Measurements from ENCODE around the gene FAM83G. TPM values are rescaled to one million over a fixed set of nuclear protein-coding genes. Genes with fewer than 3 reads are reported as not detected.
A peak's percentile ranks its signal among the peaks of the same experiment; 100 is the strongest.

The FAM83G gene
- total RNA-seq, 1 donor from 2014 or later = 1.6 TPM

DNA sequence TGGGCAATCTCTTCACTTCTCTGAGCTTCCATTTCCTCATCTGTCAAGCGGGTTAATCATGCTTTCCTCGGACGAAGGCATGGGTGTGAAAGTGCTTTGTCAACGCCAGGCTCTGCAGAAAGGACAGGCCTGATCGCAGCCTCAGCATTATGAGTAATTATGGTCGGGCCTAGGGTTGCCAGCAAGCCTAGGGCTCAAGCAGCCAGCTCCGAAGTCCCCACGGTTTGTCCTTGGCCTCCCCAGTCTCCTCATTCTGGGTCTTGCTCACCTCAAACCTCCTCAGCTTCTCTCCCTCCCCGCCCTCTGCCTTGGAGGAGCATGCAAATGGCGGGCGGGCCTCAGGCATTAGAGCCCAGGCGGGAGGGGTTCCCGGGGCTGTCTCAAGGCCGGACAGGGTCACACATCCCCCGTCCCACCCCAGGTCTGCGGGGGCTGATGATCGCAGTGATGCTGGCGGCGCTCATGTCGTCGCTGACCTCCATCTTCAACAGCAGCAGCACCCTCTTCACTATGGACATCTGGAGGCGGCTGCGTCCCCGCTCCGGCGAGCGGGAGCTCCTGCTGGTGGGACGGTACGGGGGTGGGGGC lies 10.2 kb upstream of the FAM83G start:
- no peak for DNase-seq (ENCODE audit: low spot score)
- Mint-ChIP-seq H3K27me3 (ENCODE audit: unreplicated experiment) (peaks cover 28% of the 10 kb centered on the region), H3K36me3 (ENCODE audit: low read depth, unreplicated experiment) (peaks cover 2% of the 10 kb centered on the region), H3K4me1 (ENCODE audit: unreplicated experiment) (peaks cover 5% of the 10 kb centered on the region), H3K4me3 (ENCODE audit: unreplicated experiment) (no peak overlapping the region), H3K27ac (ENCODE audit: unreplicated experiment) (no peak overlapping the region), H3K9me3 (ENCODE audit: unreplicated experiment) (no peaks in the 10 kb centered on the region)
- TF ChIP-seq, protein P1, sequence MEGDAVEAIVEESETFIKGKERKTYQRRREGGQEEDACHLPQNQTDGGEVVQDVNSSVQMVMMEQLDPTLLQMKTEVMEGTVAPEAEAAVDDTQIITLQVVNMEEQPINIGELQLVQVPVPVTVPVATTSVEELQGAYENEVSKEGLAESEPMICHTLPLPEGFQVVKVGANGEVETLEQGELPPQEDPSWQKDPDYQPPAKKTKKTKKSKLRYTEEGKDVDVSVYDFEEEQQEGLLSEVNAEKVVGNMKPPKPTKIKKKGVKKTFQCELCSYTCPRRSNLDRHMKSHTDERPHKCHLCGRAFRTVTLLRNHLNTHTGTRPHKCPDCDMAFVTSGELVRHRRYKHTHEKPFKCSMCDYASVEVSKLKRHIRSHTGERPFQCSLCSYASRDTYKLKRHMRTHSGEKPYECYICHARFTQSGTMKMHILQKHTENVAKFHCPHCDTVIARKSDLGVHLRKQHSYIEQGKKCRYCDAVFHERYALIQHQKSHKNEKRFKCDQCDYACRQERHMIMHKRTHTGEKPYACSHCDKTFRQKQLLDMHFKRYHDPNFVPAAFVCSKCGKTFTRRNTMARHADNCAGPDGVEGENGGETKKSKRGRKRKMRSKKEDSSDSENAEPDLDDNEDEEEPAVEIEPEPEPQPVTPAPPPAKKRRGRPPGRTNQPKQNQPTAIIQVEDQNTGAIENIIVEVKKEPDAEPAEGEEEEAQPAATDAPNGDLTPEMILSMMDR (IDR thresholded peaks at IDR 0.05; ENCODE audit: unreplicated experiment) = no peak

DNA sequence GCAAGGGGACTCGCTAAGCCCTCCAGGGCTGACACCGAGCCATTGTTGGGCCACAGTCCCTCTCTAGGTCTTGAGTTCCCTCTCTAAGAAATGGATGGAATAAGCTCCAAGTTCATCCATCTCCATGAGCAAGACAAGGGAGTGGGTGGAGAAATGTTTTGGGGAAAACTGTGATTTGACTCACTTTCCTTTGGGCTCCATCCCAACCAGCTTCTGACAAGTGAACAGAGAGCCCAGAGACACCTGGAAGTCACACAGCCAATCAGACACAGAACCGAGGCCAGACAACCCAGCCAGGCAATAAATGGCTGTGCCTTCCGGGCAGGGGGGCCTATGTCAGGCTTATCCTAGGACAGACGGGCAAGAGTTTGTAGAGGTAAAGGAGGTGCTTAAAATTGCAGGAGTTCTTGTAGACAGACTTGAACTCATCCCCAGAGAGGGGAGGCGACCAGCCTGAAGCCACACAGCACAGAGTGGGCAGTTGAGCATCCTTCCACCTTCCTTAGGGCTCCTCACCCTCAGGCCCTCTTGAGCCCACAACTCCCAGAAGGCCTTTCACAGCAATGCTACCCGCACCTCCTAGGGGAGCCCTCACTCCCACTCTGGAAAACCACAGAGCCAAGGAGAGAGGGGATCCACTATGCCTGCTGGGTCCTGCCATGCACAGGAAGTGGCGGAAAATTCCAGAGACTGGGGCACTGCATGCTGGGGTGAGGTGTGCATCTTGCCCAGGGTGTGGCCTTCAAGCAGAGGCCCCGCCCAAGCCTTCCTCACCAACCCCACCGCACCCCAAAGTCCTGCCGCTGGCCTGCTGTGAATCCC lies 9.5 kb upstream of the FAM83G start:
- TF ChIP-seq, protein P1 (IDR thresholded peaks at IDR 0.05; ENCODE audit: unreplicated experiment) = no peak
- Mint-ChIP-seq H3K4me1 (ENCODE audit: unreplicated experiment) (peaks cover 5% of the 10 kb centered on the region), H3K4me3 (ENCODE audit: unreplicated experiment) (no peak overlapping the region), H3K27ac (ENCODE audit: unreplicated experiment) (no peak overlapping the region), H3K27me3 (ENCODE audit: unreplicated experiment) (peaks cover 27% of the 10 kb centered on the region), H3K9me3 (ENCODE audit: unreplicated experiment) (no peaks in the 10 kb centered on the region), H3K36me3 (ENCODE audit: low read depth, unreplicated experiment) (peaks cover 4% of the 10 kb centered on the region)
- no peak for DNase-seq (ENCODE audit: low spot score)

DNA sequence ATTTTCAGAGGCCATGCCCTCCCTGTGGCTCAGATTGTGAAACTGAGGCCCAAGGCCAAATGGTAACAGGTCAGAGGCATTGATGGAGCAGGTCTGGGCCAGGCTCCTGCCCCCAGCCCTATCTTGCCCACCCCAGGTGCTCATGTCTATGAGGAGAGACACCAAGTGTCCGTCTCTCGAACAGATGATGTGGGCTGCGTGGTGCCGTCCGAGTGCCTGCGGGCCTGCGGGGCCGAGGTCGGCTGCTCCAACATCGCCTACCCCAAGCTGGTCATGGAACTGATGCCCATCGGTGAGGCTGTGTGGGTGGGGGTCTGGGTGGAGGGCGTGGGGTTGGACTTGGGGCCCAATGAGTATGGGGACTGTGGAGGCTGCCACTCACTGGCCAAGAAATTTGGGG lies 8.7 kb upstream of the FAM83G start:
- DNase-seq (ENCODE audit: low spot score) = no peak
- no peak overlapping the region for H3K4me3 Mint-ChIP-seq (ENCODE audit: unreplicated experiment)
- H3K36me3 Mint-ChIP-seq (ENCODE audit: low read depth, unreplicated experiment) = peaks cover 4% of the 10 kb centered on the region
- H3K27me3 Mint-ChIP-seq (ENCODE audit: unreplicated experiment) = peaks cover 20% of the 10 kb centered on the region
- no peaks in the 10 kb centered on the region for H3K9me3 Mint-ChIP-seq (ENCODE audit: unreplicated experiment)
- TF ChIP-seq, protein P1 (IDR thresholded peaks at IDR 0.05; ENCODE audit: unreplicated experiment) = no peak
- peaks cover 5% of the 10 kb centered on the region for H3K4me1 Mint-ChIP-seq (ENCODE audit: unreplicated experiment)
- H3K27ac Mint-ChIP-seq (ENCODE audit: unreplicated experiment) = no peak overlapping the region

DNA sequence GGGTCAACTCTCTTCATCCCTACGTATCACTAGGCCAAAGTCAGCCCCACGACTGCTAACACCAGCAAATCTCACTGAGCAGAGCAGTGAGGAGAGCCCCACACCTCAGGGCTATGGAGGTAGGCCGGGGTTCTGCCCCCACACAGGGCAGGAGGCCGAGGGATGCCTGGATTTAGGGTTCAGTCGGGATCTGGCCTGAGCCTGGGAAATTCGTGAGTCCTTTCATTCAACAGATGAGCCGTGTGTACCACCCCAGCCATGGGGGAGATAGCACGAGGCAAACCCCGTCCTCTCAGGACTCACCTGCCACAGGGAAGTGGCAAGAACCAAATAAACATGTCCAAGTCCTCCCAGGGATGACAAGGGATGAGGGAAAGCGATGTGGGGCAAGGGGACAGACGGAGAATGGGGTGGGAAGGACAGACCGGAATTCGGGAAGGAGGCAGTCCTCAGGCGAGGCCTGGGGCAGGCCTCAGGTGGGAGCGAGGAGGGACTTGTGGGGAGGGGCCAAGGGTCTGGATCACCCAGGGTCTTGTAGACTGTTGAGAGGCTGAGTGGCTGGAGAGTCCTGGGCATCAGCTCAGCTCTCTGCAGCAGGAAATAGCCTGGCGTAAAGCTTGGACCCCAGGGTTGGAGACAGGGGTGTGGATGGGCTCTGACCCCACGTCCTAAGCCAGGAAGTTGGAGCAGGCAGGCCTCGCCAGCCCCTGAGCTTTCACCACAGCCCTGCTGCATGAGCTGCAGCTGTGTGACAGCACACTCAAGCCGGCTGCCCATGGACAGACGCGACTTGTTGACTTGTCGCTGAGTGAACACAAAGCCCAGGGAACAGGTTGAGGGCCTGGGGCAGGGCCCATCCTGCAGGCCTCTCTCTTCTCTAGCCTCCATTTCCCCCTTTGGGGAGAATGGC lies 7.9 kb upstream of the FAM83G start:
- Mint-ChIP-seq H3K4me3 (ENCODE audit: unreplicated experiment) (no peak overlapping the region), H3K36me3 (ENCODE audit: low read depth, unreplicated experiment) (peaks cover 4% of the 10 kb centered on the region), H3K9me3 (ENCODE audit: unreplicated experiment) (no peaks in the 10 kb centered on the region), H3K4me1 (ENCODE audit: unreplicated experiment) (peaks cover 5% of the 10 kb centered on the region), H3K27ac (ENCODE audit: unreplicated experiment) (peak overlapping the region; percentile 36), H3K27me3 (ENCODE audit: unreplicated experiment) (peaks cover 18% of the 10 kb centered on the region)
- DNase-seq (ENCODE audit: low spot score) = no peak
- TF ChIP-seq, protein P1 (IDR thresholded peaks at IDR 0.05; ENCODE audit: unreplicated experiment) = no peak

All from endothelial cell (in vitro differentiated cells).